ENCODE results near the gene PRR33. TPM values are rescaled to one million over a fixed set of nuclear protein-coding genes. Genes with fewer than 3 reads are reported as not detected.

The PRR33 gene
- total RNA-seq, 4 donors from 2014 or later = not detected

GRCh38 chr11:1936781-1937615 lies 45.3 kb upstream of the PRR33 start:
- Histone ChIP-seq H3K36me3 (no peaks in the 10 kb centered on the region), H3K4me1 (peaks cover 0 to 17% (median 0%) of the 10 kb centered on the region in 4 donors), H3K27ac (no peak overlapping the region), H3K4me3 (no peak overlapping the region), H3K27me3 (no peaks in the 10 kb centered on the region), H3K9me3 (no peaks in the 10 kb centered on the region)
- 88 to 89% methylated on average over 7 to 22 of the region's 34 CpGs for WGBS, 2 donors
- no peak for DNase-seq (ENCODE audit: low spot score in 2 of 2)
- TF ChIP-seq POLR2A (IDR thresholded peaks at IDR 0.05) (no peak), EP300 (IDR thresholded peaks at IDR 0.05) (no peak), CTCF (IDR thresholded peaks at IDR 0.05) (no peak)

- Histone ChIP-seq H3K4me1 (peaks cover 0 to 24% (median 0%) of the 10 kb centered on the region in 4 donors), H3K9me3 (no peaks in the 10 kb centered on the region), H3K27ac (no peak overlapping the region), H3K36me3 (no peaks in the 10 kb centered on the region), H3K4me3 (no peak overlapping the region), H3K27me3 (no peaks in the 10 kb centered on the region)
- DNase-seq (ENCODE audit: low spot score in 2 of 2) = no peak
- no peak for TF ChIP-seq CTCF (IDR thresholded peaks at IDR 0.05)
- TF ChIP-seq POLR2A (IDR thresholded peaks at IDR 0.05) = no peak
- no peak for TF ChIP-seq EP300 (IDR thresholded peaks at IDR 0.05)
- WGBS, 2 donors = 84 to 87% methylated on average over 13 to 17 of the region's 34 CpGs
Observed at GRCh38 chr11:1936072-1936780, 44.5 kb upstream of the PRR33 start.

GRCh38 chr11:1935156-1936071 lies 43.7 kb upstream of the PRR33 start:
- H3K4me3 ChIP-seq = no peak overlapping the region
- no peak overlapping the region for H3K27ac ChIP-seq
- H3K4me1 ChIP-seq = peaks cover 0 to 29% (median 0%) of the 10 kb centered on the region in 4 donors
- no peaks in the 10 kb centered on the region for H3K27me3 ChIP-seq
- DNase-seq (ENCODE audit: low spot score in 2 of 2) = no peak
- 86 to 89% methylated on average over 24 to 31 of the region's 33 CpGs for WGBS, 2 donors
- H3K36me3 ChIP-seq = no peaks in the 10 kb centered on the region
- no peaks in the 10 kb centered on the region for H3K9me3 ChIP-seq
- no peak for TF ChIP-seq EP300 (IDR thresholded peaks at IDR 0.05)
- no peak for TF ChIP-seq CTCF (IDR thresholded peaks at IDR 0.05)

- H3K27ac ChIP-seq = no peak overlapping the region
- DNase-seq (ENCODE audit: low spot score in 2 of 2) = no peak
- no peaks in the 10 kb centered on the region for H3K9me3 ChIP-seq
- H3K4me1 ChIP-seq = peaks cover 0 to 37% (median 0%) of the 10 kb centered on the region in 4 donors
- no peak for TF ChIP-seq EP300 (IDR thresholded peaks at IDR 0.05)
- TF ChIP-seq POLR2A (IDR thresholded peaks at IDR 0.05) = no peak
- TF ChIP-seq CTCF (IDR thresholded peaks at IDR 0.05) = no peak
- no peaks in the 10 kb centered on the region for H3K27me3 ChIP-seq
- H3K4me3 ChIP-seq = no peak overlapping the region
- 77 to 79% methylated on average over 18 to 21 of the region's 24 CpGs for WGBS, 2 donors
- no peaks in the 10 kb centered on the region for H3K36me3 ChIP-seq
Observed at GRCh38 chr11:1934335-1935155, 42.9 kb upstream of the PRR33 start.
